Colonic mucosa (tissue), 4 donors: ENCODE results near the gene DNTTIP2. TPM values are rescaled to one million over a fixed set of nuclear protein-coding genes. Genes with fewer than 3 reads are reported as not detected.
"Not testable (repeated sequence)": the region's sequence is repeated elsewhere in the genome, so short reads cannot be mapped to it uniquely, and the experiment has no call there.

Experiments used
- DNase-seq: peaks from one replicate; pipeline ENCODE4 v3.0.0-alpha.2; 2020
- H3K27ac ChIP-seq: fragments of 200-600 bp; one replicate; pipeline ENCODE4 v1.8.0; 2021
- H3K27me3 ChIP-seq: fragments of 200-600 bp; one replicate; pipeline ENCODE4 v1.8.0; 2021
- H3K36me3 ChIP-seq: fragments of 200-600 bp; one replicate; pipeline ENCODE4 v1.8.0; 2021
- H3K4me1 ChIP-seq: fragments of 200-600 bp; one replicate; pipeline ENCODE4 v1.8.0; 2021; ENCODE audit warnings: mild to moderate bottlenecking
- H3K4me3 ChIP-seq: fragments of 200-600 bp; one replicate; pipeline ENCODE4 v1.8.0; 2021
- H3K9ac ChIP-seq, 2 donors: one replicate each; pipeline ENCODE4 v1.7.0; 2013; ENCODE audit warnings: control low read depth in 2 of 2, low read depth in 2 of 2, low read length in 2 of 2
- H3K9me3 ChIP-seq: fragments of 200-600 bp; one replicate; pipeline ENCODE4 v1.8.0; 2021
- intact Hi-C: fragments of 100-400 bp; cut with DNase I; formaldehyde crosslinking; loops from one replicate; pipeline ENCODE4 v1.14.1; 2022
- total RNA-seq, 2 donors: library from RNA; stranded (reverse); fragmentation: NEBNext Ultra II Directional in 1 of 2; extraction: Animal tissue kit (Norgen Biotek cat#: 25700) in 1 of 2; gene quantifications; one replicate each; pipeline ENCODE4 v1.2.1, GENCODE V29; 2021
- TF ChIP-seq, protein P1 (sequence below): fragments of 200-600 bp; IDR thresholded peaks from one replicate; pipeline ENCODE4 v1.8.0; 2022; ENCODE audit warnings: antibody characterized with exemption, mild to moderate bottlenecking
- donor health status: healthy.
- donor health status: DM: no; HTN: no; CAD: no.
- donor health status: DM: no; HTN: no; CAD: no.

DNTTIP2 gene
- total RNA-seq, 2 donors from 2014 or later: 36.1 to 36.4 TPM

DNA sequence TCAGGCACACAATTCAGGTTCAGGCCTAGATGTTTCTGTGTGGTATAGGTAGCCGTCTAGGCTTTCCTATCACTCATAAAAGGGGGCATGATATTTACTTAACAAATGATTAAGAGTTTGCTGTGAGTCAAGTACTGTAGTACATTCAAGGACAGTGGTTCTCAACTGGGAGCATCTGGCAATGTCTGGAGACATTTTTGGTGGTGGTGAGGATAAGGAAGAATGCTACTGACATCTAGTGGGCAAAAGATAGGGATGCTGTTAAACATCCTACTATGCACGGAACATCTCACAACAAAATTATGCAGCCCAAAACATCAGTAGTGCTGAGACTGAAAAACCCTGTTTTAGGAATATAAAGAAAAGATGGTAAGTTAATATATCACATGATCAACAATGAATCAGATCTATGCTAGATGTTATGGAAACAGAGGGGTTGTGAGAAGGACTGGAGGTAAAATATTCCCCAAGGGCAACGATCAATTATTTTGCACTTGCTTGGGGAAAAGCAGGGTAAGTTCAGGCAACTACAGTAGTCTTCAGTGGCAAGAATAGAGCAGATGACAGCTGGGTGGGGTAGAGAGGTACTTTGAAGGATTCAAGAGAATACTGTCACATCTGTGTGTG is 4.9 kb downstream of the DNTTIP2 start:
- Histone ChIP-seq H3K9me3 (no peaks in the 10 kb centered on the region), H3K27me3 (no peaks in the 10 kb centered on the region), H3K27ac (no peak overlapping the region), H3K4me3 (no peak overlapping the region), H3K36me3 (peaks cover 21% of the 10 kb centered on the region), H3K4me1 (peaks cover 11% of the 10 kb centered on the region), H3K9ac (no peak overlapping the region)
- DNase-seq: no peak
- intact Hi-C loops: no loop called here
- TF ChIP-seq, protein P1, sequence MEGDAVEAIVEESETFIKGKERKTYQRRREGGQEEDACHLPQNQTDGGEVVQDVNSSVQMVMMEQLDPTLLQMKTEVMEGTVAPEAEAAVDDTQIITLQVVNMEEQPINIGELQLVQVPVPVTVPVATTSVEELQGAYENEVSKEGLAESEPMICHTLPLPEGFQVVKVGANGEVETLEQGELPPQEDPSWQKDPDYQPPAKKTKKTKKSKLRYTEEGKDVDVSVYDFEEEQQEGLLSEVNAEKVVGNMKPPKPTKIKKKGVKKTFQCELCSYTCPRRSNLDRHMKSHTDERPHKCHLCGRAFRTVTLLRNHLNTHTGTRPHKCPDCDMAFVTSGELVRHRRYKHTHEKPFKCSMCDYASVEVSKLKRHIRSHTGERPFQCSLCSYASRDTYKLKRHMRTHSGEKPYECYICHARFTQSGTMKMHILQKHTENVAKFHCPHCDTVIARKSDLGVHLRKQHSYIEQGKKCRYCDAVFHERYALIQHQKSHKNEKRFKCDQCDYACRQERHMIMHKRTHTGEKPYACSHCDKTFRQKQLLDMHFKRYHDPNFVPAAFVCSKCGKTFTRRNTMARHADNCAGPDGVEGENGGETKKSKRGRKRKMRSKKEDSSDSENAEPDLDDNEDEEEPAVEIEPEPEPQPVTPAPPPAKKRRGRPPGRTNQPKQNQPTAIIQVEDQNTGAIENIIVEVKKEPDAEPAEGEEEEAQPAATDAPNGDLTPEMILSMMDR: peak; percentile 29

DNA sequence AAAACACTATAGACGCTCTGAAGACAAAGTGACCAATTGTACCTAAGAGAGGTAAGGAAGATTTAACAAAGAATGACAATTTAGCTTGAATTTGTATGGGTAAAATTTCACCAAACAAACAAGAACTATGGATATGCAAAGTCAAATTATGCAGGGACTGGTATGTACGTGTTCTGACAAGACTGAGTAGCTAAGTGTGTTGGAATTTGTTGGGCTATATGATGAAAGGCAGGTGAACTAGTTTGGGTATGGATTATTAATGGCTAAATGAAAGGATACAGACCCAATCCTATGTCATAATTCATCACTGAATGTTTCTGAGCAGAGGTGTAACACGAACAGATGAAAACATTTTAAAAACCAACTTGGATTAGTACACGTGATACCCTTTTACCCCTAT is 7.6 kb downstream of the DNTTIP2 start:
- TF ChIP-seq, protein P1: no peak
- Histone ChIP-seq H3K4me3 (no peak overlapping the region), H3K9me3 (no peaks in the 10 kb centered on the region), H3K27ac (no peak overlapping the region), H3K4me1 (no peaks in the 10 kb centered on the region), H3K36me3 (peaks cover 21% of the 10 kb centered on the region), H3K27me3 (no peaks in the 10 kb centered on the region), H3K9ac (no peak overlapping the region)
- no peak for DNase-seq
- intact Hi-C loops: no loop called here

DNA sequence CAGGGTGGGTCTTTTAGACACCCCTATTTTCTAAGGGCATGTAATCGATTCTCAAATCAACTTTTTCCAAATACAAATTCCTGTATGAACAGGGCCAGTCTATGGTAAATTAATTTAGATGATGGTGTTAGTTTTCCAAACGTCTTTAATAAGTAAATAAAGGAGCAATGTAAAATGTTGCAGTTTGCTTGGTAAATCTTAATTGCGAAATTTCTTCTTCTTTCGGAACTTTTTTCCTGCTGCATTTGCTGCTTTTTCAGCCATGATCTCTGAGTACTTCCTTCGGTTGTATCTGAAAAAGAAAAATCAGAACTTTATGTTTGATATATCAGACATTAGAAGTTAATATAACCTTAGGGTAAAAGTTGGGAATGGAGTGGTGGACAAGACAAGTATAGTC is 9.4 kb downstream of the DNTTIP2 start:
- Histone ChIP-seq H3K4me3 (no peak overlapping the region), H3K36me3 (peaks cover 21% of the 10 kb centered on the region), H3K4me1 (no peaks in the 10 kb centered on the region), H3K9me3 (no peaks in the 10 kb centered on the region), H3K27me3 (no peaks in the 10 kb centered on the region), H3K9ac (no peak overlapping the region), H3K27ac (no peak overlapping the region)
- TF ChIP-seq, protein P1: no peak
- intact Hi-C loops: no loop called here
- DNase-seq: no peak

DNA sequence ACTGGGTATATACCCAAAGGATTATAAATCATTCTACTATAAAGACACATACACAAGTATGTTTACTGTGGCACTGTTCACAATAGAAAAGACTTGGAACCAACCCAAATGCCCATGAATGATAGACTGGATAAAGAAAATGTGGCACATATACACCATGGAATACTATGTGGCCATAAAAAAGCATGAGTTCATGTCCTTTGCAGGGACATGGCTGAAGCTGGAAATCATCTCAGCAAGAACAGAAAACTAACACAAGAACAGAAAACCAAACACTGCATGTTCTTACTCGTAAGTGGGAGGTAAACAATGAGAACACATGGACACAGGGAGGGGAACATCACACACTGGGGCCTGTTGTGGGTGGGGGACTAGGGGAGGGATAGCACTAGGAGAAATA is 10.5 kb downstream of the DNTTIP2 start:
- intact Hi-C loops, H3K9ac ChIP-seq, H3K4me3 ChIP-seq, H3K9me3 ChIP-seq, DNase-seq, H3K27ac ChIP-seq, H3K27me3 ChIP-seq, H3K4me1 ChIP-seq: not testable (repeated sequence)
- peaks cover 14% of the 10 kb centered on the region for H3K36me3 ChIP-seq

DNA sequence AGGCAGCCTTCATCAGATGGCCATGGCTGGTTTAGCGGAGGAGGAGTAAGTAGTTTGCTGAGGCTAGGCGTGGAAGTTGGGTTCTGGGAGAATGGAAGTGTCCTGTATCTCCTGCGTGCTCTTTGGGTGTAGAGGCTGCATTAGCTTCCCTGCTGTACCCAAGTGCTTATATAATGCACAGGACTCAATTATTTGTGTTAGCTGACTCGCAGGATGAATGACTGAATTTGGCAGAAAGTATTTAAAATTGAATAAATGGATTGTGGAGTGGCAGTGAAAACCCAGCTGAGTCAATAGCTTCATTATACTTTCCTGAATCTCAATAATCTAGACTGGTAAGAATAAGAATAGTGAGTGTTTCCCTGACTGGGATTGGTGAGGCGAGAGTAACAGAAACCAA is 13.8 kb downstream of the DNTTIP2 start:
- no peak overlapping the region for H3K27ac ChIP-seq
- TF ChIP-seq, protein P1: no peak
- intact Hi-C loops: no loop called here

DNA sequence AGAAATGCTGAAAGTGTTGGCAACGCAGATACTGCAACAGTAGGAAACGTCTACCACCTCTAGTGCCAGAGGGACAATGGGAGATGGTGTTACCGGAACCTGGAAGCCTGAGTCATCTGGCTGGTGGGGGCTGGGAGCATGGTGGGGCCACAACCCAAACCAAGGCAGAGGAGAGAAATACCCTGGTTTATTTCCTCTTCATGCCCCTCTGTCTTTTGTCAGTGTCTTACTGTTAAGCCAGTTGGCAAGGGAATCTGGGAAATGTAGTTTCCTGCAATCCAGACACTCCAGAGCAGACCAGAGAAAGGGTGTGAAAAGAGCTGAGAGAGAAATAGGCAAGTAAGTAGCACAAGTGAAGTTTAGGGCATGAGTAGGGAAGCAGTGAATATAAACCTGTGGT is 14.8 kb downstream of the DNTTIP2 start:
- no peak overlapping the region for H3K27ac ChIP-seq

More for the DNA sequence above, 13.8 kb downstream of the DNTTIP2 start:
- no peaks in the 10 kb centered on the region for H3K4me1 ChIP-seq
- no peaks in the 10 kb centered on the region for H3K36me3 ChIP-seq
- no peaks in the 10 kb centered on the region for H3K9me3 ChIP-seq
- H3K27me3 ChIP-seq: no peaks in the 10 kb centered on the region
- no peak overlapping the region for H3K4me3 ChIP-seq
- no peak overlapping the region for H3K9ac ChIP-seq
- DNase-seq: no peak

DNA sequence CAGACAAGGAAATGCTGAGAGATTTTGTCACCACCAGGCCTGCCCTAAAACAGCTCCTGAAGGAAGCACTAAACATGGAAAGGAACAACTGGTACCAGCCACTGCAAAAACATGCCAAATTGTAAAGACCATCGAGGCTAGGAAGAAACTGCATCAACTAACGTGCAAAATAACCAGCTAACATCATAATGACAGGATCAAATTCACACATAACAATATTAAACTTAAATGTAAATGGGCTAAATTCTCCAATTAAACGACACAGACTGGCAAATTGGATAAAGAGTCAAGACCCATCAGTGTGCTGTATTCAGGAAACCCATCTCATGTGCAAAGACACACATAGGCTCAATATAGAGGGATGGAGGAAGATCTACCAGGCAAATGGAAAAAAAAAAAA is 21.4 kb downstream of the DNTTIP2 start:
- H3K4me3 ChIP-seq, H3K27me3 ChIP-seq, H3K9ac ChIP-seq, DNase-seq, H3K4me1 ChIP-seq, H3K9me3 ChIP-seq, H3K36me3 ChIP-seq, H3K27ac ChIP-seq, intact Hi-C loops: not testable (repeated sequence)

More for the DNA sequence above, 14.8 kb downstream of the DNTTIP2 start:
- Histone ChIP-seq H3K27me3 (no peaks in the 10 kb centered on the region), H3K4me3 (no peak overlapping the region), H3K4me1 (no peaks in the 10 kb centered on the region), H3K9me3 (no peaks in the 10 kb centered on the region), H3K9ac (no peak overlapping the region), H3K36me3 (no peaks in the 10 kb centered on the region)
- no peak for DNase-seq
- TF ChIP-seq, protein P1: no peak
- intact Hi-C loops: no loop called here

DNA sequence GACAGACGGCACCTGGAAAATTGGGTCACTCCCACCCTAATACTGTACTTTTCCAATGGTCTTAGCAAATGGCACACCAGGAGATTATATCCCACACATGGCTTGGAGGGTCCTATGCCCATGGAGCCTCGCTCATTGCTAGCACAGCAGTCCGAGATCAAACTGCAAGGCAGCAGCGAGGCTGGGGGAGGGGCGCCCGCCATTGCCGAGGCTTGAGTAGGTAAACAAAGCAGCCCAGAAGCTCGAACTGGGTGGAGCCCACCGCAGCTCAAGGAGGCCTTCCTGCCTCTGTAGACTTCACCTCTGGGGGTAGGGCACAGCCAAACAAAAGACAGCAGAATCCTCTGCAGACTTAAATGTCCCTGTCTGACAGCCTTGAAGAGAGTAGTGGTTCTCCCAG is 23.0 kb downstream of the DNTTIP2 start:
- H3K9me3 ChIP-seq, H3K27me3 ChIP-seq, H3K4me3 ChIP-seq, H3K27ac ChIP-seq, H3K4me1 ChIP-seq, DNase-seq, H3K9ac ChIP-seq, intact Hi-C loops, H3K36me3 ChIP-seq: not testable (repeated sequence)
